ENCODE data around the gene PDE4D.
"Not testable (repeated sequence)": the region's sequence is repeated elsewhere in the genome, so short reads cannot be mapped to it uniquely, and the experiment has no call there.

PDE4D gene

GRCh38 chr5:59496524-59497134 lies 396.9 kb downstream of the PDE4D start:
- peak; percentile 18 for DNase-seq

GRCh38 chr5:59491945-59492344 lies 401.6 kb downstream of the PDE4D start:
- DNase-seq: peak; percentile 31

GRCh38 chr5:59489551-59489950 lies 404.0 kb downstream of the PDE4D start:
- no peak for DNase-seq

- no peak for DNase-seq
These were observed 405.5 kb downstream of the PDE4D start for GRCh38 chr5:59487772-59488729.

- no peak for DNase-seq
These were observed 406.3 kb downstream of the PDE4D start for GRCh38 chr5:59487068-59487686.

GRCh38 chr5:59486508-59486907 lies 407.0 kb downstream of the PDE4D start:
- no peak for DNase-seq

GRCh38 chr5:59485629-59486439 lies 407.7 kb downstream of the PDE4D start:
- peak; percentile 11 for DNase-seq

- peak; percentile 56 for DNase-seq
These were observed 408.4 kb downstream of the PDE4D start for GRCh38 chr5:59485107-59485506.

- DNase-seq: peak; percentile 35
These were observed 408.9 kb downstream of the PDE4D start for GRCh38 chr5:59484618-59485017.

GRCh38 chr5:59483971-59484472 lies 409.5 kb downstream of the PDE4D start:
- peak; percentile 80 for DNase-seq

- DNase-seq: no peak
These were observed 414.4 kb downstream of the PDE4D start for GRCh38 chr5:59479086-59479485.

- no peak for DNase-seq
These were observed 419.2 kb downstream of the PDE4D start for GRCh38 chr5:59474324-59474723.

GRCh38 chr5:59473611-59474010 lies 419.9 kb downstream of the PDE4D start:
- DNase-seq: peak; percentile 63

- no peak for DNase-seq
These were observed 422.1 kb downstream of the PDE4D start for GRCh38 chr5:59471463-59471862.

GRCh38 chr5:59467969-59468368 lies 425.6 kb downstream of the PDE4D start:
- DNase-seq: no peak

GRCh38 chr5:59466271-59466670 lies 427.3 kb downstream of the PDE4D start:
- DNase-seq: no peak

- no peak for DNase-seq
These were observed 428.6 kb downstream of the PDE4D start for GRCh38 chr5:59464969-59465368.

GRCh38 chr5:59463618-59464166 lies 429.8 kb downstream of the PDE4D start:
- not testable (repeated sequence) for DNase-seq

- DNase-seq: no peak
These were observed 430.6 kb downstream of the PDE4D start for GRCh38 chr5:59462956-59463355.

- DNase-seq: no peak
These were observed 433.0 kb downstream of the PDE4D start for GRCh38 chr5:59460368-59461153.

GRCh38 chr5:59458966-59459729 lies 434.4 kb downstream of the PDE4D start:
- DNase-seq: no peak
